Left hindlimb (tissue), 1 donor: Measurements from ENCODE around the gene UBQLN1.
A peak's percentile ranks its signal among the peaks of the same experiment; 100 is the strongest.

Experiments
- DNase-seq: peaks from one replicate; pipeline ENCODE4 v3.0.0-alpha.2; 2018

UBQLN1 gene

DNA sequence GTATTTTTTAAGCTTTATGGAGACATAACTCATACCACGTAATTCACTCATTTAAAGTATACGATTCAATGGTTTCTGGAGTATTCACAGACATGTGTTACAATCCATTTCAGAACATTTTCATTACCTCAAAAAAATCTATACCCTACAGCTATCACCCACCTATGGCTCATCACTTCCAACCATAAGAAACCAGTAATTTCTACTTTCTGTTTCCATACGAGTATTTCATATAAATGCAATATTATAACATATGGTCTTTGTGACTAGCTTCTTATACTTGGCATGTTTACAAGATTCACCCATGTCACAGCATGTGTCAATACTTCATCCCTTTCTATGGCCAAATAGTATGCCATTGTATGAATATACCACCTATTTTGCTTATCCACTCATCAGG is 18.8 kb downstream of the UBQLN1 start:
- DNase-seq = no peak

DNA sequence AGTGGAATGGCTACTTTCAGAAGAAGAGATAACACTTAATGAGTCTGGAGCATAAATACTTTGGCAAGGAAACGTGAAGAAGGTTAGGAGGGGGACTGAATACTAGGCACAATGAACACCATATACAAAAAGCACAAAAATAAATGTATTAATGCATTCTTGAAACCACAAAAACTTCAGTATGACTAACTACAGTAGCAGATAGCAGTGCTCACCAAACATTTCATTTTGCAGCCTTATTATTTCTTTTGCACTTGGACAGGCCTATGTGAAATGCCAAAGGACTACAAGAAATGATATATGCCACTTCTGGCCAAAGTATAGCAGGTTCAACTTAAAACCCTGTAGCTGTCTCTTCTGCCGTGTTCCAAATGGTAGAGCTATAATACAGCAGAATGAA is 26.3 kb downstream of the UBQLN1 start:
- no peak for DNase-seq

DNA sequence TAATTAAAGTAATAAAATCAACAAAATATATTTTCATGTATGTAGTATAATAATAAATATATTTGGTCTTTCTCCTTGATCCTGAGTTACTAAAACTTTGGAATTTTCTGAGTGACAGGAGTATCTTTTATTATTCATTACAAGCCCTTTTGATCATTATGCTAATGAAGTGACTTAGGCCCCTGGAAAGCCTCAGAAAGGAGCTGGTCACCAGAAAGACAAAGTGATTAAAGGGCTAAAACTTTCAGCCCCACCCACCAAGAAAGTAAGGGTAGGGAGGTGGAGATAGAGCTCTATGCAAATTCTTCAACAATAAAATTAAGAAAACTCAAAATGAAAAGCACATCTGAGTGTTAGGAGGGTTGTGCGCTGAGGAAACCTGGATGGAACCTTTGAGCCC is 27.5 kb downstream of the UBQLN1 start:
- no peak for DNase-seq

DNA sequence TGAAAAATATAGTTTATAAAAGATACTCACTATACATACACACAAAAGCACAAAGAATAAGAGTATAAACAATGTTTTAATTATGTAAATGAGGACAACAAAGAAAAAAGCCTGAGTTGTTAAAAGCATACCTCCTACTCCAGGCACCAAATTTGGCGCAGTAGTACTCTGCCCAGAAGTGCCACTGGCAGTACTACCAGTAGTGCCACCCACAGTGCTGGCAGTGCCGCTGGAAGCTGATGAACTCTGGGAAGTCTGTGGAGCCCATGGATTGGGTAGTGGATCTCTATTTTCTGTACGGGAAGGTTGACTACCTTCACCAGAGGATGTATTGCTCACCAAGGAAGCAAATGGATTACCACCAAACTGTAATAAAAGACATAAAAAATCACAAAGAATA is 30.2 kb downstream of the UBQLN1 start:
- no peak for DNase-seq

DNA sequence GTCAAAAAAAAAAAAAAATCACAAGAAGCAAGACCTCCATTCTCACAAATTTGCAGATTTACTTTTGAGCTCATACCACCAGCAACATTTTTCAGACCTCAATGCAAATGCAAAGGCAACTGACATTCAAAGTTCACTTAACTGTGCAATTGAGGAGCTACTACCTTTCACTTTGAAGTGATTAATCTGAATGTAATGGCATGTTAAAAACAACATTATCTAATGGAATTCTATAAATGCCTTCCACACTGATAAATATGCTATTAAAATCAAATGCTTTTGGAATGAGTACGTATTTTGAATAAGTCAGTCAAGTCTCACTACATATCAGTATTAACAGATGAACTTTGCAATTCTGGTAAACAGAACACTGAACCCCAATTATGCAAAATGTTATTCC is 32.3 kb downstream of the UBQLN1 start:
- no peak for DNase-seq

DNA sequence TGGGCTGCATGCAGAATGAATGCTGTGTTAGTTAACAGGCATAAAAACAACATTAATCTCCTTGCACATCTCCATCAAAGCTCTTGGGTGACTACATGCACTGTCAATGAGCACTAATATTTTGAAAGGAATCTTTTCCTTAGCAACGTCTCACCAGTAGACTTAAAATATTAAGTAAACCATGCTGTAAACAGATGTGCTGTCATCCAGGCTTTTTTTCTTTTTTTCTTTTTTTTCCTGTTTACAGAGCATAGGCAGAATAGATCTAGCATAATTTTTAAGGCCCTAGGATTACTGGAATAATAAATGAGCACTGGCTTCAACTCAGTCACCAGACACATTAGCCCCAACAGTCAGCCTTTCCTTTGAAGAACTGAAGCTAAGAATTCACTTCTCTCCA is 36.3 kb downstream of the UBQLN1 start:
- DNase-seq = no peak

DNA sequence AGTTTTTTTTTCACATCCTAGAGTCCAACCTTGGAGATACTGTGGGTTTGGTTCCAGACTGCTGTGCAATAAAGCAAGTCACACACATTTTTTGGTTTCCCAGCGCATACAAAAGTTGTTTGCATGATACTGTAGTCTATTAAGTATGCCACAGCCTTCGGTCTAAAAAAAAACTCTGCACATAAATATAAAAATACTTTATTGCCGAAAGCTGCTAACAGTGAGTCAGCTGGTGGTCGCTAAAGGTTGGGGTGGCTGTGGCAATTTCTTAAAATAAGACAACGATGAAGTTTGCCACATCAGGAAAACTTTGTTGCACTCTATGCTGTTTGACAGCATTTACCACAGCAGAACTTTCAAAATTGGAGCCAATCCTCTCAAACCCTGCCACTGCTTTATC is 37.4 kb downstream of the UBQLN1 start:
- no peak for DNase-seq

DNA sequence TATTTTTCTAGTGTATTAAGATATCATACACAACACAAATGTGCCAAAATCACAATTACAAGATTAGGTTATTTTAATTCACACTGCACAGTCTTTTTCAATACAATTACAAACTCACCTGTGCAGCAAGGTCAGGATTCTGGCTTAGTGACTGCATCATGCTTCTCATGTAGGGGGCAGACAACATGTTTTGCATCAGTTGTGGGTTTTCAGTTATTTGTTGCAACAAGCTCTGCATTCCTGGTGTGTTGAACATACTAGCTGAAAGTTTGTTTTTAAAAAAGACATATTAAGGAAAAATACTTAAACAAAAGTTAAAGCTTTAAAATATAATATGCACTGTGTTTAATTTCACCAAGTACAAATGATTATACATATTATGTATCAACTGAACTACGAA is 38.7 kb downstream of the UBQLN1 start:
- DNase-seq = no peak

DNA sequence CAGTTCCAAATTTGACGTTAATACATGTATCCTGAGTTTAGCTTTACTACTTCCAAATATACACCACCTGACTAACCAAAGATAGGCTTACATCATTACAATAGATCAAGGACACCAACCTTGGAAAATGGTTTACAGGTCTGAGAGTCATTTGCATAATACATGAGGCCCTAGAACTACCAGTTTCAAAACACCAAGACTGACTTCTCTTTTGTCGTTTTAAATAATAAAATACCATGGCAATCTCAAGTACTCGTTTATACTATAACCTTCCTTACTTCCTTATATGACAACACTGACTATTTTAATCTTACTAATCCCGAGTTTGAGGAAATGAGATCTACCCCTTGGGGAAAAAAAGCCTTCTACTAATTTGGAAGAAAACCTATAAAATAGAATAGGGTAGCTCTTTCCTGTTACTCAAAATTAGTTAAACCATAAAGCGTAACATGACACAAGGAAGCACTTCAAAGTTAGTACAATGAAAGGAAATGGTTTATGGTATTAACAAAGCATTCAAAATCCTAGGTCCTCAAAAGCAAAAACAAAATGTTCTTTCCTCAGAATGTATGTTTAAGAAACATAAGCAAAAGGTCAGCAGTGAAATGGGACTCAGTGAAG is 42.1 kb downstream of the UBQLN1 start:
- DNase-seq = no peak

DNA sequence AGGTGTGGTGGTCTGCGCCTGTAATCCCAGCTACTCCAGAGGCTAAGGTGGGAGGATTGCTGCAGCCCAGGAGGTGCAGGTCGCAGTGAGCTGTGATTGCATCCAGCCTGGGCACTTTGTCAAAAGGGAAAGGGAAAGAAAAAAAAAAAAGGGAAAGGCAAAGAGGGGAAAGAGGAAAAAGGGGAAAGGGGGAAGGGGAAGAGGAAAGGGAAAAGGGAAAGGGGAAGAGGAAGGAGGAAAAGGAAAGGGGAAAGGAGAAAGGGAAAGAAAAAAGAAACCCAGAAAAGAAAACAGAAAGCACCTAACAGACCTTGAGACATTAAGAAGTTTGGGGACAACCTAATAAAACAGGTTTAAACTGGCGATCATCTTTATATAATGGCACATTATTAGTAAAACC is 44.8 kb downstream of the UBQLN1 start:
- DNase-seq = no peak

DNA sequence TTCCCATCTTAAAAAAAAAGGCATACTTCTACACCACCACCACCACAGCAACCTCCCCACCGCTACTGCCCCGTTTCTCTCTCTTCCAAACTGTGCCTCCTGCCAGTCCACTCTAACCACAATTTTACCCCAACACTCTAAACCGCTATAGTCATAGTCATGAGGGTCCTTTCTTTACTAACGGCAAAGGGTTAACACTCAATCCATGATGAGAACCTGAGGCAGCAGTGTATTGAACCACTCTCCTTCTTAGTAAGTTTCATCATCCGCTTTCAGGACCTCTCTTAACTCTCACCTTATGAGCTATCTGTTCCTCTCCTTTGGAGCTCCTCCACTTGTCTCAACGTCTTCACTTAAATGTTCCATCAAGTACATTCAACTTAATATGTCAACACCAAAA is 50.8 kb downstream of the UBQLN1 start:
- DNase-seq = no peak

DNA sequence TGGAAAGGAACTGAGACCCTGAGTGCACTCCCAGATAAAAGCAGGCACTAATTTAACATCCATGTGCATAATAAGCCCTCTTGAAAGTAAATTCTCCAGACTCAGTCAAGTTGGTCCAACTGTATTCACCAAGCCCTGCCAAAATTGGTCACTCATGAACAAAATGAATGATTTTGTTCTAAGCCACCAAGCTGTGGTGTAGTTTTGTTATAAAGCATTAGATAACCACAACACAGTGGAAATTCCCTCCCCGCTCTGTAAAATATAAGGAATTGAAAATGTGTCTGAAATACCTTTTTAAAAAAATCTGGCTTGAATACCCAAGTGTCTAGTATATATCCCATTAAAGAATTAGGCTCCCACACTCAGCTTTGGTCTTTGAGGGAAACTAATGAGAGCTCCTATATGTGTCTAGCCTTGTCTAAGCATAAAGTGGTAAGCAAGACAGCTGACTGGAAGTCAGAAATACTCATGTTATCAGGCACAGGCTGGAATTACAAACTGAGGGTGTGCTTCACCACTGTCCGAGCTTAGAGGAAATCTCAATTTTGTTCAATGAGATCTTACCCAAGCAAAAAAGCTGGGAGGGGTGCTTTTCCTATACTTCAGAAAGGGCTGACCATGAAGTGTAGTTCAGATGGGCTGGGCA is 51.6 kb downstream of the UBQLN1 start:
- DNase-seq = no peak

DNA sequence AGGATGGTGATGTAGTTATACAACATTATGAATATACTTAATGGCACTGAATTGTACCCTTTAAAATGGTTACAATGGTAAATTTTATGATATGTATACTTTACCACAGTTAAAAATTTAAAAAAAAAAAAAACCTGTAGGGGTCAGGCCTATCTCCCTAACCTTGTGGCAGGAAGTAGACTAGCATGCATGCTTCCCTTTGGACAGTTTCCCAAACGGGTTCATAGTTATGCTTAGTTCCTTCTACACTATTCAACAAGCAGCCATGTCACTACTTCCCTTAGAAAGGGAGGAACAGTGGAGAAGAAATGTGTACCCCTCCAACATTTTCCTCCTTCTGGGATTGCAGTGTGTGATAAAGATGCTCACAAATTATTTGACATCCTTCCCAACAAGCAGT is 52.3 kb downstream of the UBQLN1 start:
- no peak for DNase-seq

DNA sequence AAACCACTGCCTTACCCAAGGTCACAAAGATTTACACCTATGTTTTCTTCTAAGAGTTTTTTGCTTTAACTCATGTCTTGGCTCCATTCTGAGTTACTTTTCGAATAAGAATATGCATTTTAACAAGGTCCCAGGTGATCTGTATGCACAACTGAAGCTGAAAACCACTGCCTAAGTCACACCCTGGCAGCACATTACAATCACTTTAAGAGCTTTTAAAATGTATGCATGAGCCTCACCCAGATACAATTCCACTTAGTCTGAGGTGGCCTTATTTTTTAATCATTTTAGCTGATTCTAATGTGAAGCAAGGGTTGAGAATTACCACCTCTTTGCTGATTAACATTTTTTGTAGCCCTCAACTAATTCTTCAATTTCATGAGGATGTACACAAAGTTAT is 55.3 kb downstream of the UBQLN1 start:
- DNase-seq = no peak

DNA sequence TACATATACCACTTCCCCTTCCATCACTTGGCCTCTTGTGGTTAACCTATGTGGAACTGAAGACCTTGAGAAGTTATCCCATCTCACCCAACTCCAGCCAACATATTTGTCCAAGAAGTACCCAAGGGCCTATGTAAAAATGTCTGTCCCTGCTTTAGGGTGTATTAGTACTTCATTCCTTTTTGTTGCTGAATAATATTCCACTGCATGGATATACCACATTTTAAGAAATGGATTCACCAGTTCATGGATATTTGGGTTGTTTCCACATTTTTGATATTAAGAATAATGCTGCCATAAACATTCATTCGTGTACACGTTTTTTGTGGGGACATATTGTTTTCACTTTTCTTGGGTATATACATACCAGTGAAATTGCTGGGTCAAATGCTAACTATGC is 56.2 kb downstream of the UBQLN1 start:
- DNase-seq = no peak

DNA sequence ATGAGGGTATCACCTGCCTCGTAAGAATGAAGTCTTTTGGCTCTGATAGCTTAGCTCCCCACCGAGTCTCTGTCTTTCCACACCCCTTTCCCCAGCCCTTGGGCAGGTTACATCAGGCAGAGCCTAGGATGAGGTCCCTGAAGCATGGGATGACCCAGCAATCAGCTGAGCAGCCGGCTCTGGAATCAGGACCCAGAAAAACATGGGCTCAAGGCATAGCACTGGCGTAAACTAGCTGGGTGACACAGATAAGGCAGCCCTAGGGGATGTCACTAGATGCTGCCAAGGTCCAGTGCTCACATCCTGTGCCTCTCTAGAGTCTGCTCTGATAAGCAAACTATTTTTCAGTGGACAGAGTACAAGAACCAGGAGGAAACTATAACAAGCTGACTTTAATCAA is 58.2 kb downstream of the UBQLN1 start:
- no peak for DNase-seq

DNA sequence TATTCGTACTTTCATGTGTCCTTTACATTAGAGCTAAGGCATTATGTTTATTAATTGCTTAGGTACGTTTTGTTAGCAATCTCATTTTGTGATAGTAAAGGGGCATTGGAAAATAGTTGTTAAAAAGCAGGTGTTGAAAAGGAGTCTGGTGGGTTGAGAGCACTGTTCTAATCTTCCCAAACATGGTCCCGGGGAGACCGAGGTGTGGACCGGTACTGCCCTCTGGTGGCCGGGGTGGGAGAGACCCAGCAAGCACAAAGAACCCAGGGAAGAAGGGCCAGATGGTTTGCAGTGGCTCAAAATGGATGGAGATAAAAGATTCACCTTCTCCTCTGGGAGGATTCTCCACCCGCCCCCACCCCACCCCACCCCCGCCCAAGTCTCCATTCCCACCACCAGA is 58.7 kb downstream of the UBQLN1 start:
- DNase-seq = peak; percentile 34

DNA sequence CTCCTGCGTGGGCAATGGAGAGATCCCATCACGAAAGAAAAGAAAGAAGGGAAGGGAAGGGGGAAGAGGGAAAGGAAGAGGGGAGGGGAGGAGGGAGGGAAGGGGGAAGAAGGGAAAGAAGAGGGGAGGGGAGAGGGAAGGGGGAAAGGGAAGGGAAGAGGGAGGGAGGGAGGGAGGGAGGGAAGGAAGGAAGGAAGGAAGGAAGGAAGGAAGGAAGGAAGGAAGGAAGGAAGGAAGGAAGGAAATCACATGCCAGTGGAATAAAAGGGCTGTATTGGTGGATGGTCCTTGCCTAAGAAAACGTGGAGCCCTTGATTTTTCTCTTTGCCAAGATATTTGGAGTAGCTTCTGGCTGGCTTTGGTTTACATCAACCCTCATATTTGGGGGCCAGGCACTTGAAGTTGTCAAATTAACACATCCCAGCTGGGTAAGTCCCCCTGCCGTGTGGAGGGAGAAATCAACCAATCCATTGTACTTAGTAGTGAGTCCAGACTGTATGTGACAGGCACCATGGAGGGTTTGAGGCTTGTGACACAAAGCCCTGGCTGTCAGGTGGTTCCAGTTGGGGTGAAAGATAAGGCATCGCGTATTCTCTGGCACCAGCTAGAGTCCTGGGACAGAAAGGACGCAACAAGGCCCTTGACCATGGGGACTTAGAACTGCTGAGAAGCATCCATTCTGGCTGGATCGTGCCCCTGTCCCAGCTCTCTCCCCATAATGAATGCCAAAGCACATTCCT is 61.1 kb downstream of the UBQLN1 start:
- DNase-seq = no peak

DNA sequence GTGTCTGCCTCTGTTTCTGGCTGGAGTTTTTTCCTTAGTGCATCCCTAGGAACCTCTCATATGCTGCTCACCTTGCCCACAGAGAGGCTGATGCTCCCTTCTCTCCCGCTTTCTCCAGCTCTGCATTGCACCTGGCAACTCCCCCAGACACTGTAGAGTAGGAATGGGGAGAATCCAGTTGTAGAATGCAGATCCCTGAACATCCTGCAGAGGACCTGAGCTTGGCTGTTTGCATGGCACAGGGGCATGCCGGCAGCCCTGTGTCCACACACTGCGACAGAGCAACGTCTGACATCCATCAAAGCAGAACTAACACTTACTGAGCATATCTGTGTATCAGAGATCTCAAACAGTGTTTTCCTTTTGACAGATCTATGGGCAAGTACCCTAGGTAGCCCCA is 65.0 kb downstream of the UBQLN1 start:
- no peak for DNase-seq

DNA sequence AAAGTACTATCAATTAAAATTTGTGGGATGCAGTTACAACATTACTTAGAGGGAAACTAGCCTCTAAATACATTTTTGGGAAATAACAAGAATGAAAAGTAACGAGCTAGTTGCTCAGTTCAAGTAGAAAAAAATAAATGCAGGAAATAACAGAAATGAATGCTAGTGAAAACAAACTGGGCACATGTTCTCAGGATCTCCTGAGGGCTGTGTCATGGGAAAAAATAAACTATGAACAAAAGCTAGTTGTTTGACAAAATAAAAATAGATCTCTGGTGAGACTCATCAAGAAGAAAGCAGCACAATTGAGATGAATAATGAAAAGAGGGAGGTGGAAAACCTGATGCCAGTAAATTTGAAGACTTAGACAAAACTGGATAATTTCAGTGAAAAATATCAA is 68.5 kb downstream of the UBQLN1 start:
- no peak for DNase-seq

DNA sequence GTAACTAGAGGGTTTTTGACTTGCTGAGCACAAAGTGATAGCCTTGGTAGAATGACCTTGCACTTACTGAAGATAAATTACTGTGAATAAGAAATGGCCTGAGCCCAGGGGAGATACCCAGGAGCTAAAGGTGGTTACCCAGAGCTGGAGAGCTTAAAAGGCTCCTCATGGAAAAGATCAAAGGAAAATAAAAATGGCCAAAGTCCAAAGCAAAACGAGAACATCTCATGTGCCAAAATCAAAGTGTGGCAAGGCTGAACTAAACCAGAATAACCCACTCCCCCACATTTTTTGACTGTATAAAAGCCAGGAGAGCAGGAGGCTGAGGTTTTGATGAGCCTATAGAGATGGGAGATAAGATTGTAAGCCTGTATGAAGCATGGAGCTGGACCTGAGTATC is 70.4 kb downstream of the UBQLN1 start:
- no peak for DNase-seq

DNA sequence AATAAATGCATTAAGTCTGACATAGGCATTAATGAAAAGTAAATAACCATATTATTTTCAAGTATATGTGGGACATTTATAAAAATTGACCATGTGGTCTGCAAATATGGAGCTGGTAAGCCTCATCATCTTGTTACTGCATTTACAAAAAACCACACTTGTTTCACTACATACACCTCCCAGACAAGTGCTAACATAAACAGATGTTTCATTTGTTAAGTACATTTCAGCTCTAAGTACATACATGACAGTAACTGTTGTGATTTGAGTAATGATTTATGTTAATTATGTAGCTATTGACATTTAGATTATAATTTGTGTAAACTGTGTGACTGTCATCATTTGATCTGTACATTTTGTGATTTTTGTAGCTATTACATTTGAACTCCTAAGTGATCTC is 70.9 kb downstream of the UBQLN1 start:
- no peak for DNase-seq

DNA sequence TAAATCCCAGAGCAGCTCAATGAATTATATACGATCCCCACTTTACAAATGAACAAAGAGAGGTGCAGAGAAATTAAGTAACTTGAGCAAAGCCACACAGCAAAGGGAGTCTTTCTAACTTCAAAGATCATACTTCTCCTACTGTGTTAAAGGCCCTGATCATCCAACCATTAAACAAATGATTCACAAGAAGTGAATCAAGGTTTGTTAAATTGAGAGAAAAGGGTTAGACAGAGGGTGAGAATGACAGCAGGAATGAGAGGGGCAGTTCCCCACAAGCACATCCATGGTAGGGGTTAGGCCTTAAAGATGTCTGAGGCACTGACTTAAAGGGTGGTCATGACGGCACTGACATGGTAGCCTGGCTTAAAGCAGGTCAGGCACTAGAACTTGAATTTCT is 74.1 kb downstream of the UBQLN1 start:
- no peak for DNase-seq

DNA sequence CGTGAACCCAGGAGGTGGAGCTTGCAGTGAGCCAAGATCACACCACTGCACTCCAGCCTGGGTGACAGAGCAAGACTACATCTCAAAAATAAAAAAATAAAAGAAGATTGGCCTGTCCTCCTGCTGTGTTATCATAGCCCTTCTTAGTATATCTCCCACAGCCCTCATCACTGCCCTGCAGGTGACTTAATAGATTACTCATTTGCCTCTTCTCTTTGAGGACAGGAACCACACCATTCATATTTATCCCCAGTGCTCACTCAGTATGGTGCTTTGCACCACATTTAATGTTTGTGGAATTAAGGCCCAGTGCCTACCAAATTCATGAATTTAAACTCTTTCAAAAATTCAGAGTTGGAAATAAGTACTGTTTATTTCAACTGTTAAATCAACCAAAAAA is 74.5 kb downstream of the UBQLN1 start:
- DNase-seq = no peak
